C4-2B (cell line): ENCODE results near the gene ZNF784.
"Not testable (repeated sequence)": the region's sequence is repeated elsewhere in the genome, so short reads cannot be mapped to it uniquely, and the experiment has no call there.

Experiments
- H3K27ac ChIP-seq: fragments of 450-650 bp; 2 replicates; pipeline ENCODE4 v1.5.1; 2017
- ZFX ChIP-seq: fragments of 450-650 bp; IDR thresholded peaks from 2 replicates; pipeline ENCODE4 v1.6.1; 2017
- TF ChIP-seq, protein P1 (sequence below): fragments of 450-650 bp; conservative IDR thresholded peaks from 2 replicates; pipeline ENCODE4 v1.5.1; 2017; ENCODE audit warnings: mild to moderate bottlenecking

Gene ZNF784

DNA sequence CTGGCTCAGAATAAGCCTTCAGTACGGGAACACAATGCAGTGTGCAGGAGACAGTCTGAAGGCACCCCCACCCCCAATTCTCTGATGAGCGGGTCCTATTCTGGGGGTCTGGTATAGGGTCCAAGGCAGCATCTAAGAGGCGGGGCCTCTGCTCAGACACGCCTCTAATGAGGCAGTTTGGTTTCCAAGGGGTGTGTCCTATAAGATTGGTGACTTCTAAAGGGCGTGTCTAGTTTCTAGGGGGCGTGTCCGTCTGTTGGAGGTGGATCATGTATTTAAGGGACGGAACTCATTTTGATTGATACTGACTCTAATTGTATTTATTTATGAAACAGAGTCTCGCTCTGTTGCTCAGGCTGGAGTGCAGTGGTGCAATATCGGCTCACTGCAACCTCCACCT, 33.7 kb downstream of the ZNF784 start:
- H3K27ac ChIP-seq, result no peak overlapping the region
- TF ChIP-seq ZFX, result no peak
- TF ChIP-seq, protein P1, sequence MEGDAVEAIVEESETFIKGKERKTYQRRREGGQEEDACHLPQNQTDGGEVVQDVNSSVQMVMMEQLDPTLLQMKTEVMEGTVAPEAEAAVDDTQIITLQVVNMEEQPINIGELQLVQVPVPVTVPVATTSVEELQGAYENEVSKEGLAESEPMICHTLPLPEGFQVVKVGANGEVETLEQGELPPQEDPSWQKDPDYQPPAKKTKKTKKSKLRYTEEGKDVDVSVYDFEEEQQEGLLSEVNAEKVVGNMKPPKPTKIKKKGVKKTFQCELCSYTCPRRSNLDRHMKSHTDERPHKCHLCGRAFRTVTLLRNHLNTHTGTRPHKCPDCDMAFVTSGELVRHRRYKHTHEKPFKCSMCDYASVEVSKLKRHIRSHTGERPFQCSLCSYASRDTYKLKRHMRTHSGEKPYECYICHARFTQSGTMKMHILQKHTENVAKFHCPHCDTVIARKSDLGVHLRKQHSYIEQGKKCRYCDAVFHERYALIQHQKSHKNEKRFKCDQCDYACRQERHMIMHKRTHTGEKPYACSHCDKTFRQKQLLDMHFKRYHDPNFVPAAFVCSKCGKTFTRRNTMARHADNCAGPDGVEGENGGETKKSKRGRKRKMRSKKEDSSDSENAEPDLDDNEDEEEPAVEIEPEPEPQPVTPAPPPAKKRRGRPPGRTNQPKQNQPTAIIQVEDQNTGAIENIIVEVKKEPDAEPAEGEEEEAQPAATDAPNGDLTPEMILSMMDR, result no peak

DNA sequence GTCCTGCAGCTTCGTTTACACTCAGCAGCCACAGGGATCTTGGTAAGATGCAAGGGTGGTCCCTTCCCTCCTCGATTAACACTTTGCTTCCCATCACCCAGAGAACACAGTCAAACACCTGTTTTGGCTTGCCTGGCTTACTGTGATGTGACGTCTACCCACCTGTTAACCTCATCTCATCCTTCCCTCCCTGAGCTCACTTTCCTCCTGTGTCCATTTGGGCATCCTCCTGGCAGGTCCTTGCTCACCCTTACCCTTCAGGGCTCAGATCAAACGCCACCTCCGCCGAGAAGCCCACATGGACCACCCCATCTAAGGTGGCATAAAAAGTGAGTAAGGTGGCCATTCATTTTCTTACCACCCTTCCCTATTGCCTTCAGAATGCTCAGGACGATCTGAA, 34.3 kb downstream of the ZNF784 start:
- no peak overlapping the region for H3K27ac ChIP-seq
- no peak for TF ChIP-seq ZFX
- TF ChIP-seq, protein P1, result no peak

- H3K27ac ChIP-seq, result no peak overlapping the region
- TF ChIP-seq ZFX, result no peak
- TF ChIP-seq, protein P1, result no peak
Measured at GRCh38 chr19:55588738-55589137, 35.6 kb downstream of the ZNF784 start.

- no peak overlapping the region for H3K27ac ChIP-seq
- no peak for TF ChIP-seq ZFX
- TF ChIP-seq, protein P1, result no peak
Measured at GRCh38 chr19:55586976-55587668, 37.2 kb downstream of the ZNF784 start.

- TF ChIP-seq, protein P1, result no peak
- TF ChIP-seq ZFX, result no peak
- H3K27ac ChIP-seq, result no peak overlapping the region
Measured at GRCh38 chr19:55585658-55586339, 38.6 kb downstream of the ZNF784 start.

GRCh38 chr19:55584871-55585270, 39.5 kb downstream of the ZNF784 start:
- TF ChIP-seq, protein P1, result no peak
- no peak for TF ChIP-seq ZFX
- no peak overlapping the region for H3K27ac ChIP-seq

DNA sequence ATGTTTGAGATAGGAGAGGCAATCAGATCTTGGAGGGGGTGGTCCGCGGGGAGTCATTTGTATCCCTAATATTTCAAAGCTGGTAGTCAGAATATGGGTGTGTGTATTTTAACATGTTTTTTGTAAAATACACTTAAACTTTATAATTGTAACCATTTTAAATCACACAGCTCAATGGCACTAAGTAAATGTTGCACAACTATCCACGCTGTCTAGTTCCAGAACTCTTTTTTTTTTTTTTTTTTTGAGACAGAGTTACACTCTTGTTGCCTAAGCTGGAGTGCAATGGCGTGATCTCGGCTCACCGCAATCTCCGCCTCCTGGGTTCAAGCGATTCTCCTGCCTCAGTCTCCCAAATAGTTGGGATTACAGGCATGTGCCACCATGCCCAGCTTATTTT, 40.5 kb downstream of the ZNF784 start:
- H3K27ac ChIP-seq, result not testable (repeated sequence)

GRCh38 chr19:55582284-55582683, 42.1 kb downstream of the ZNF784 start:
- not testable (repeated sequence) for H3K27ac ChIP-seq
